Measurements from ENCODE around the gene NUDT4.

DNA sequence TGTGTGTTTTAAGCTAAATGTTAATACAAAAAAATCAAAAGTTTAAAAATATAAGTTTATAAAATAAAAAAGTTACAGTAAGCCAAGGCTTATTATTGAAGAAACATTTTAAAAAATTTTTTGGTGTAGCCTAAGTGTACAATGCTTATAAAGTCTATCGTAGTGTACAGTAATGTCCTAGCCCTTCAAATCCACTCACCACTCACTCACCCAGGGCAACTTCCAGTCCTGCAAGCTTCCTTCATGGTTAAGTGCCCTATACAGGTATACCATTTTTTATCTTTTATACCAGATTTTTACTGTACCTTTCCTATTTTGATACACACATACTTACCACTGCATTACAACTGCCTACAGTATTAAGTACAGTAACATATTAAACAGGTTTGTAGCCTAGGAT lies 52.1 kb downstream of the NUDT4 start:
- TF ChIP-seq, protein P1, sequence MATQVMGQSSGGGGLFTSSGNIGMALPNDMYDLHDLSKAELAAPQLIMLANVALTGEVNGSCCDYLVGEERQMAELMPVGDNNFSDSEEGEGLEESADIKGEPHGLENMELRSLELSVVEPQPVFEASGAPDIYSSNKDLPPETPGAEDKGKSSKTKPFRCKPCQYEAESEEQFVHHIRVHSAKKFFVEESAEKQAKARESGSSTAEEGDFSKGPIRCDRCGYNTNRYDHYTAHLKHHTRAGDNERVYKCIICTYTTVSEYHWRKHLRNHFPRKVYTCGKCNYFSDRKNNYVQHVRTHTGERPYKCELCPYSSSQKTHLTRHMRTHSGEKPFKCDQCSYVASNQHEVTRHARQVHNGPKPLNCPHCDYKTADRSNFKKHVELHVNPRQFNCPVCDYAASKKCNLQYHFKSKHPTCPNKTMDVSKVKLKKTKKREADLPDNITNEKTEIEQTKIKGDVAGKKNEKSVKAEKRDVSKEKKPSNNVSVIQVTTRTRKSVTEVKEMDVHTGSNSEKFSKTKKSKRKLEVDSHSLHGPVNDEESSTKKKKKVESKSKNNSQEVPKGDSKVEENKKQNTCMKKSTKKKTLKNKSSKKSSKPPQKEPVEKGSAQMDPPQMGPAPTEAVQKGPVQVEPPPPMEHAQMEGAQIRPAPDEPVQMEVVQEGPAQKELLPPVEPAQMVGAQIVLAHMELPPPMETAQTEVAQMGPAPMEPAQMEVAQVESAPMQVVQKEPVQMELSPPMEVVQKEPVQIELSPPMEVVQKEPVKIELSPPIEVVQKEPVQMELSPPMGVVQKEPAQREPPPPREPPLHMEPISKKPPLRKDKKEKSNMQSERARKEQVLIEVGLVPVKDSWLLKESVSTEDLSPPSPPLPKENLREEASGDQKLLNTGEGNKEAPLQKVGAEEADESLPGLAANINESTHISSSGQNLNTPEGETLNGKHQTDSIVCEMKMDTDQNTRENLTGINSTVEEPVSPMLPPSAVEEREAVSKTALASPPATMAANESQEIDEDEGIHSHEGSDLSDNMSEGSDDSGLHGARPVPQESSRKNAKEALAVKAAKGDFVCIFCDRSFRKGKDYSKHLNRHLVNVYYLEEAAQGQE (IDR thresholded peaks at IDR 0.05) = no peak
- TF ChIP-seq, protein P2, sequence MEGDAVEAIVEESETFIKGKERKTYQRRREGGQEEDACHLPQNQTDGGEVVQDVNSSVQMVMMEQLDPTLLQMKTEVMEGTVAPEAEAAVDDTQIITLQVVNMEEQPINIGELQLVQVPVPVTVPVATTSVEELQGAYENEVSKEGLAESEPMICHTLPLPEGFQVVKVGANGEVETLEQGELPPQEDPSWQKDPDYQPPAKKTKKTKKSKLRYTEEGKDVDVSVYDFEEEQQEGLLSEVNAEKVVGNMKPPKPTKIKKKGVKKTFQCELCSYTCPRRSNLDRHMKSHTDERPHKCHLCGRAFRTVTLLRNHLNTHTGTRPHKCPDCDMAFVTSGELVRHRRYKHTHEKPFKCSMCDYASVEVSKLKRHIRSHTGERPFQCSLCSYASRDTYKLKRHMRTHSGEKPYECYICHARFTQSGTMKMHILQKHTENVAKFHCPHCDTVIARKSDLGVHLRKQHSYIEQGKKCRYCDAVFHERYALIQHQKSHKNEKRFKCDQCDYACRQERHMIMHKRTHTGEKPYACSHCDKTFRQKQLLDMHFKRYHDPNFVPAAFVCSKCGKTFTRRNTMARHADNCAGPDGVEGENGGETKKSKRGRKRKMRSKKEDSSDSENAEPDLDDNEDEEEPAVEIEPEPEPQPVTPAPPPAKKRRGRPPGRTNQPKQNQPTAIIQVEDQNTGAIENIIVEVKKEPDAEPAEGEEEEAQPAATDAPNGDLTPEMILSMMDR (IDR thresholded peaks at IDR 0.05) = no peak
- no peak for TF ChIP-seq BHLHE40 (IDR thresholded peaks at IDR 0.05; ENCODE audit: low read depth, low read length)
- TF ChIP-seq, protein P3, sequence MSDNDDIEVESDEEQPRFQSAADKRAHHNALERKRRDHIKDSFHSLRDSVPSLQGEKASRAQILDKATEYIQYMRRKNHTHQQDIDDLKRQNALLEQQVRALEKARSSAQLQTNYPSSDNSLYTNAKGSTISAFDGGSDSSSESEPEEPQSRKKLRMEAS (IDR thresholded peaks at IDR 0.05) = no peak
- TF ChIP-seq, protein P4, sequence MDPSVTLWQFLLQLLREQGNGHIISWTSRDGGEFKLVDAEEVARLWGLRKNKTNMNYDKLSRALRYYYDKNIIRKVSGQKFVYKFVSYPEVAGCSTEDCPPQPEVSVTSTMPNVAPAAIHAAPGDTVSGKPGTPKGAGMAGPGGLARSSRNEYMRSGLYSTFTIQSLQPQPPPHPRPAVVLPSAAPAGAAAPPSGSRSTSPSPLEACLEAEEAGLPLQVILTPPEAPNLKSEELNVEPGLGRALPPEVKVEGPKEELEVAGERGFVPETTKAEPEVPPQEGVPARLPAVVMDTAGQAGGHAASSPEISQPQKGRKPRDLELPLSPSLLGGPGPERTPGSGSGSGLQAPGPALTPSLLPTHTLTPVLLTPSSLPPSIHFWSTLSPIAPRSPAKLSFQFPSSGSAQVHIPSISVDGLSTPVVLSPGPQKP (IDR thresholded peaks at IDR 0.05; ENCODE audit: low read depth, low read length) = no peak
- TF ChIP-seq MYC (IDR thresholded peaks at IDR 0.05; ENCODE audit: borderline replicate concordance, low read length) = no peak
